Measurements from ENCODE around the gene COLGALT1.

- TF ChIP-seq CTCF (IDR thresholded peaks at IDR 0.05) (no peak), POLR2AphosphoS5 (IDR thresholded peaks at IDR 0.05) (no peak), EP300 (IDR thresholded peaks at IDR 0.05) (no peak), POLR2A (IDR thresholded peaks at IDR 0.05; ENCODE audit: low read depth) (no peak)
Observed at GRCh38 chr19:17632577-17632976, 77.1 kb downstream of the COLGALT1 start.

All from esophagus muscularis mucosa (tissue), 4 donors.